OCI-M1 (cell line): ENCODE data around the gene OR52E4.

Experiments
- DNase-seq: peaks from one replicate; lab custom pipeline; 2025; lab: John Stamatoyannopoulos, UW

Gene OR52E4

DNA sequence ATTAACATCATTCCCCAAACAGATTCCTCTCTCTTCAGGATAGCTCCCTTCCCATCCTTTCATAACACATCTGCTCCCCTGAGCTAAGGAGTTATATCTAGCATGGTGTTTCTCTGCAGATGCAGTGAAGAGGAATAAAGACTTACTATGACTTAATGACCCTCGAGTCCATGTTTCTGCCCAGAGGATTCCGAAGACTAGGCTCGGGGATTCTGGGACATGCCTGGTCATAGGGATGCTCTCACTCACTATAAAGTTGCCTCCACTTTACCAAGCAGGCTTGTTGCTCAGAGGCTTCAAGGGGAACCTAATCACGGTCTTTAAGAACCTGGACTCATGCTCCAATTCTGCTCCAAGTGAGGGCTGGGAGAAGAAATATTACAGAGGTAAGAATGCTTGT lies at the start of gene OR52E4:
Gene OR52E4, plus strand, starts transcription at position 301 of the 400 bp plus-strand sequence. CDS start 3,664 bp downstream, outside the sequence.
- no peak for DNase-seq

- no peak for DNase-seq
Observed at GRCh38 chr11:5831196-5831829, 49.1 kb upstream of the OR52E4 start.

DNA sequence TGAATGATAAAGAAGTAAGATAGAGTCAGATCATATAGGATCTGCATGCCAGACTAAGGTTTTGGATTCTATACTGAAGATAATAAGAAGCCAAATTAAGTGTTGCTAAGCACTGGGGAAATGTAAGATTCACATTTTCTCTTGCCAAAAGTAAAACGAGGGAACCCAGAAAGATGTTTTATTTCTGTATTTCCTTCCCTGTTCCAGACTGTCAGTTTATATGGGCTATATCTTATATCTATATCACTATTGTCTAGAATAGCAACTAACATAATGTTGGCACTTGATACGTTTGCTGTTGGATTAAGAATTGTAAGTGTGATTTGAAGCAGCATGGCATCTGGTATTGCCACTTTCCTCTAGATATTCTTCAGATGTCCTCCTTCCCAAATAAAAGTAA lies 47.0 kb upstream of the OR52E4 start:
- DNase-seq: no peak

- no peak for DNase-seq
Observed at GRCh38 chr11:5837695-5838094, 42.7 kb upstream of the OR52E4 start.

DNA sequence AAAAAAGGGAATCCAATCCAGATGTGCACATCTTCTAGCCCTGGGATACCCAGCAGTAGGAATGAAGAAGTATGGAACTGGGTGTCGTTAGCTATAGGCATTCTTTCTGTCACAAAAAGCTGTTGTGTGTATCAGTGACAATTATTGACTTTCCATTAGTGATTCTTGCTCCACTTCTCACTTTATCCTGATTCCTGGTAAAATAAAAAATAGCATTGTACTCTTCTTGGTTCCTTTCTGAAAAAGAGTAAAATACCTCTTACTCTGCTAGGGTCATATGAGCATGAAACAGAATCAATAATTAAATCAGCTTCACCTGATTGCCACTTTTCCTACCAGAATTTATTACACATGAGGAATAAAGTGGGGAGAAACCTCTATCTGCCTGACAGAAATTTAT lies 38.6 kb upstream of the OR52E4 start, which contains the start of gene OR52E6:
Gene OR52E6, minus strand, starts transcription at position 101 of the 400 bp plus-strand sequence. Its CDS starts 0 bp downstream, at position 101.
- no peak for DNase-seq

DNA sequence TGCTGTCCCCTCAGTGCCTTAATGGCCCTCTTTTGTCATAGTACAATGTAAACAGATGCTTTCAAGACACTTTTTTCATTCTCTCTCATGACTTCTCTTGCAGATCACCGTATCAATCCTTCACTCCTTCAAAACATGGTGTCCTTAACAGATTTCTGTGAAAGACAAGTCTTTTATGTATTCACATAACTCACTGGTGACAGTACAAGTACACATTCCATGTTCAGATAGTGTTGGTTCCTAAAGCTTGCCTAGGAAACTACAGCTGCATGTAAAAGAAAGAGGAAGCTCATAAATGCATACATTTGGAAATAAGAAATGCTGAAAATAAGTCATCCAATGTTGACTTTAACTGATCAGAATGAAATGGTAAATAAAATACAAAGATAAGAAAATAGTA lies 33.7 kb upstream of the OR52E4 start:
- peak; percentile 71 for DNase-seq

- DNase-seq: peak; percentile 36
Observed at GRCh38 chr11:5847711-5848110, 32.7 kb upstream of the OR52E4 start.

DNA sequence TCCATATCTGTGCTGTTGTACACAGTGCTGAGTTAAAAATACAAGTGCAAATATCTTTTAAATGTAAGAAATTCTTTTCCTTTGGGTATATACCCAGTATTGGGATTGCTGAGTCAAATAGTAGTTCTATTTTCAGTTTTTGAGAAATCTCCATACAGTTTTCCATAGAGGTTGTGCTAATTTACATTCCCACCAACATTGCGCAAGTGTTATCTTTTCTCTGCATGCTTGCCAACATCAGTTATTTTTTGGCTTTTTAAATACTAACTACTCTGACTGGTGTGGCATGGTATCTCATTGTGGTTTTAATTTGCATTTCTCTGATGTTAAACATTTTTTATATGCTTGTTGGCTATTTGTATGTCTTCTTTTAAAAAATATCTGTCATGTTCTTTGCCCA lies 29.4 kb upstream of the OR52E4 start:
- peak; percentile 76 for DNase-seq

DNA sequence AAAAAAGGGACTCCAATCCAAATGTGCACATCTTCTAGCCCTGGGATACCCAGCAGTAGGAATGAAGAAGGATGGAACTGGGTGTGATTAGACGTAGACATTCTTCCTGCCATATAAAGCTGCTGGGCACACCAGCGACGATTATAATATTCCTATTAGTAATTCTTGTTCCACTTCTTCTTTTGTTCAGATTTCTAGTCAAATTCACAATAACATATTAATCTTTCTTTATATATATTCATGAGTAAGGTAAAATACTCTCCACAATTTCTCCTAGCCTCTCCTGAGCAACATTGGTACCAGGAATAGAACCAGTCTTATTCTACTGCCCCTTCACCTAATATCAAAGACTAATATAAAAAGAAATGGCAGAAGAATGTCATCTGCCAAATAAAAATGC lies 22.8 kb upstream of the OR52E4 start, which contains the start of gene OR52E8:
Gene OR52E8, minus strand, starts transcription at position 101 of the 400 bp plus-strand sequence. Its CDS starts 0 bp downstream, at position 101.
- DNase-seq: no peak

DNA sequence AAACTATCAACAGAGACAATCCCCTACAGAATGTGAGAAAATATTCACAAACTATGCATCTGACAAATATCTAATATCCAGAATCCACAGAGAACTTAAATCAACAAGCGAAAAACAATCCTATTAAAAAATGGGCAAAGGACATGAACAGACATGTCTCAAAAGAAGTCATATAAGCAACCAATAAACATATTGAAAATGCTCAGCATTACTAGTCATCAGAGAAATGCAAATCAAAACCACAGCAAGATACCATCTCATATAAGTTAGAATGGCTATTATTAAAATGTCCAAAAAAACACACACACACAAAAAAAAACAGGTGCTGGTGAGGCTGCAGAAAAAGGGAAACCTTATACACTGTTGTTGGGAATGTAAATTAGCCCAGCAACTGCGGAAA lies 14.6 kb upstream of the OR52E4 start:
- DNase-seq: no peak

GRCh38 chr11:5878564-5878963 lies 1.9 kb upstream of the OR52E4 start:
- DNase-seq: no peak

DNA sequence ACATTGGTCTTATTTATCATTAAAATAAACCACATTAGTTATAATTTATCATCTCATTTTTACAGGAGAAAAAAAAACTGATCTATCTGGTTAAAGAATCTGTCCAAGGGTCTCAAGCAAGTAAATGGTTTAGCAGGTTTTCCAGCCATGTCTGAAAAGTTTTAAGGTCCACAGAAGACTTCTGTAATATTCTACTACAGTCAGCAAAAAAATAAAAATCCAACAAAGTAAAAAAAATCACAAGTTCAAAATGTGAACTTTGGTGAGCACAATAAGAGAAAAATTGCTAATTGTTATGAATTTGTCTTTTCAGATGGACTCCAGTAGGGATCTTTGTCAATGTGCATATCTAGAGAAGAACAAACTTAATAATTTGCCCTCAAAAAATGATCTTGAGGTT lies 1.3 kb downstream of the OR52E4 start:
- no peak for DNase-seq

- DNase-seq: no peak
Observed at GRCh38 chr11:5887172-5887571, 6.7 kb downstream of the OR52E4 start.

GRCh38 chr11:5887661-5888060 lies 7.2 kb downstream of the OR52E4 start:
- no peak for DNase-seq

DNA sequence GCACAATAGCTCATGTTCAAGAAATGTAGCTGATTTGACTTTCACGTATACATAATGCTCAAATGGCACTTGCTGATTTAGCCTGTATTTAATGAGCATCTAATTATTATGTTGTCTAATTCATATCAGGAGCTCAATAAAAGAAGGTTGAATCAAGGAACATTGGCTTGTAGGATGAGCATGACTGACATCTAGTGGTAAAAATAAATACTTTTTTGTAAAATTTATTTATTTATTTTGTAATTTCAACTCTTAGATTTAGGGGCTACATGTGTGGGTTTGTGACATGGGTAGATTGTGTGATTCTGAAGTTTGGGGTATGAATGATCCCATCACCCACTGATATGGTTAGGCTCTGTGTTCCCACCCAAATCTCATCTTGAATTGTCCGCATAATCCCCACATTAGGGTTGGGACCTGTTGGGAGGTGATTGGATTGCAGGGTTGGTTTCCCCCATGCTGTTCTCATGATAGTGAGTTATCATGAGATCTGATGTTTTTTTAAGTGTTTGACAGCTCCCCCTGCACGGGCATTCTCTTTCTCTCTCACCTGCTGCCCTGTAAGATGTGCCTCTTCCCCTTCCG lies 10.9 kb downstream of the OR52E4 start:
- DNase-seq: peak; percentile 60

GRCh38 chr11:5892908-5893307 lies 12.5 kb downstream of the OR52E4 start, which contains the start of gene OR52E5:
TSS of gene OR52E5 (plus strand) at chr11:5893208. CDS start at chr11:5900777, 7,569 bp downstream.
- DNase-seq: no peak

DNA sequence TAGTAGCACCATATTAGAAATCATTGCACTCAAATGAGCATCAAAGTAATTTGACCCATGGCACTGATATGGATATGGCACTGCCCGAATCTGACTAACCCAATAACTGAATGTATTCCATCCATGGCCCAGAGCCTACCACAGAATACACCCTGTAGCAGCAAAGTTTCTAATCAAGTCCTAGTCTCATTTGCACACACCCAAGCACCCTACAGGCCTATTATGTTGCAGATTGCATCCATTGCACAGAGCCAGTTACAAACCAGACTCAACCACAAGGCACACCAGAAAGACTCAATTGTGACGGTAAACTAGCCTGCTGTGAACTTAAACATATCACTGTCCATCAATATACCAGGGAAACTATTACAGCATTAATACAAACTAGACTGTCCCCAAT lies 19.1 kb downstream of the OR52E4 start:
- no peak for DNase-seq

- DNase-seq: peak; percentile 25
Observed at GRCh38 chr11:5910540-5910939, 30.1 kb downstream of the OR52E4 start.

GRCh38 chr11:5922749-5923426 lies 42.5 kb downstream of the OR52E4 start:
- peak; percentile 28 for DNase-seq

GRCh38 chr11:5923427-5923776 lies 43.0 kb downstream of the OR52E4 start:
- no peak for DNase-seq

- peak; percentile 55 for DNase-seq
Observed at GRCh38 chr11:5923794-5924193, 43.4 kb downstream of the OR52E4 start.

- DNase-seq: no peak
Observed at GRCh38 chr11:5928271-5928670, 47.8 kb downstream of the OR52E4 start.

DNA sequence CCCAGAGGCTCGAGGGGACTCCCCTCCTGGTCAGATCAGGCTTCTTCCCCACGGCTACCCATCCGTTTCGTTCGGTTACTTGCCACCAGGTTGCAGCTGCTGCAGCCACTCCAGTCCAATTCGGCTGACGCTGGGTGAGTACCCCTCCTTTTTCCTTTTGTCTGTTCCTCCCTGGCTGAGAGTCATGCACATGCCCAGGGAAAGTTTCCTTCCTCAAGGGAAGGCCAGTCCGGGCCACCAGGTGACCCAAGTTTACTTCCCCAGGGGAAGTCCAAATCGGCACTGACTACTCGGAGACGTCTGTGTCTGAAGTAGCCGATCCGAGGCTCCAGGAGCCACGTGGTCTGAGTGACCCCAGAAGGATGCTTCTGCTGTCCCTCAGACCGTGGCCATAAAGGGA lies 48.4 kb downstream of the OR52E4 start:
- DNase-seq: no peak
